ENCODE data around the gene CLCNKB.
A peak's percentile ranks its signal among the peaks of the same experiment; 100 is the strongest.
"Not testable (repeated sequence)": the region's sequence is repeated elsewhere in the genome, so short reads cannot be mapped to it uniquely, and the experiment has no call there.

The CLCNKB gene

DNA sequence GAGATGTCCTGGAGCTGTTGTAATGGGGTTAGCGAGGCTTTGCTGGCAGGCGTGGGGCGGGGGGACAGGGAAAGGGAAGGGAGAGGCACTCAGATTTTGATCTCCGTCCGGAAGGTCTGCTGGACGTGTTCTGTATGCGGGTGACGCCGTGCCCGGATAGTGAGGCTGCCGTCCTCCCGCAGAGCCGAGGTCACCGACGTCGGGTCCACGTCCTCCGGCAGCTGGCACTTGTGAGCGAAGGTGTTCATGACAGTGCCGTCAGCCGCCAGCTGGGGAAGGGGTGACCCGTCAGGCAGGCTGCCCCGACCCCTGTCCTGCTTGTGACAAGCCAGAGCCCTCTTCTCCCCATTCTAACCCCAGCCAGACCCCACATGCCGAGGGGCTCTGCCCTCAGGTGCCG, 28.1 kb upstream of the CLCNKB start:
- DNase-seq (ENCODE audit: low spot score), result no peak

DNA sequence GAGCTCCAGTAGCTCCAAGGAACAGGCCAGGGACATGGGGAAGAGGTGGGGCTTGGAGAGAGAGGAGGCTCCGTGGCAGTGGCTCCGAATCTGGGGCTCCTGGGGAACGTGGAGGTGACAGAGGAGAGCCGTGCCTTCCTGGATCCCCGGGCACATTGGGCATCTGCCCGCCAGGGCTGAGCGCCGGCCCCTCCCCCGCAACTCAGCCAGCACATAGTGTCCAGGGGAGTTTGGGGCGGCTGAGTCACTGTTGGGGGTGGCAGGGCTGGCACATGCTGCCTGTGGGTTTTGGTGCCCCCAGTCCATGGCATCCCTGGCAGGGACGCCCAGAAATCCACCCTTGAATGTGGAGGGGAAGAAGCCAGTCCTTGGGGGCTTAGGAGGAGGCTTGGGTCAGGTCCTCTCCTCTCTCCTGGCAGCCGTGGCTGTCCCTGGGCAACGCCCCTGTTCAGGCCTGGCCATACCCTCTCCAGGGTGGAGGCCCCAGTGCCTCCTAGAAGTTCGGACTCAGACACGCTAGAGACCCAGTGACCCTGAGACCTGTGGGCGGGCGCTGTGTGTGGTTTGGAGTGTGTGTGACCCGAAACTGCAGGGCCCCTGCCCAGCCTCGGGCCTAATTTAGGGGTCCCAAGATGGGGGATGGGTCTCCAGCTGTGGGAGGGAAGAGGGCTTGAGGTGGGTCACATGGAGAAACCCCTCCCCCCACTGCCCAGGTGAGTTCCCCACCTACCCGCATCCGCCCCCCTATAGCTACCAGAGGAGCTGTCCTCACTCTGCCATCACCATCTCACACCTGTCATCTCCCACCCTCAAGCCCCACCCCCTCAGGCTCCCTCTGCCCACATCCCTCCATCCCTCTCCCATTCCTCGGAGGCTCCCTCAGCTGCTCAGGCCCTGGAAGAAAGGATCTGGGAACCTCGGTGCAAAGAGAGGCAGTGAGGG, 27.4 kb upstream of the CLCNKB start:
- no peak for DNase-seq (ENCODE audit: low spot score)

DNA sequence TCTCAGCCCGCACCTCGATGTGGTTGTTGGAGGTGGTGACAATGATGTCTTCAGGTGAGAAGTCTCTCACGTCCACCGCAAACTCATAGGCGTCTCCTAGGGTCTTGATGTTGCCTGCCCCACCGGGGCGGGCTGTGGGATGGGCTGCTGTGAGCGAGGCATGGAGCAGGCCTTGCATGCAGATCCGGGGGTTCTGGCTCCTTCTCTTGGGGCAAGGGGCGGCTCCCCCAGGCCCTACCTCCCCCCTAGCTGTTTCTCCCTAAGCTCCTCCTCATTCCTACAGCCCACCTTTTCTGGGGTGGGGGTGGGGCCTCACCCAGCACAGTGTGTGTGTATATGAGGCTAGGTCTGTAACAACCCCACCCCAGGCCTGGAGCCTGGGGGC, 26.5 kb upstream of the CLCNKB start:
- no peak for DNase-seq (ENCODE audit: low spot score)

GRCh38 chr1:16017461-16018303, 25.9 kb upstream of the CLCNKB start, which contains the start of gene HSPB7:
TSS of gene HSPB7 (minus strand) at chr1:16018043. CDS start at chr1:16017963, 80 bp downstream.
- DNase-seq (ENCODE audit: low spot score), result peak; percentile 80

DNA sequence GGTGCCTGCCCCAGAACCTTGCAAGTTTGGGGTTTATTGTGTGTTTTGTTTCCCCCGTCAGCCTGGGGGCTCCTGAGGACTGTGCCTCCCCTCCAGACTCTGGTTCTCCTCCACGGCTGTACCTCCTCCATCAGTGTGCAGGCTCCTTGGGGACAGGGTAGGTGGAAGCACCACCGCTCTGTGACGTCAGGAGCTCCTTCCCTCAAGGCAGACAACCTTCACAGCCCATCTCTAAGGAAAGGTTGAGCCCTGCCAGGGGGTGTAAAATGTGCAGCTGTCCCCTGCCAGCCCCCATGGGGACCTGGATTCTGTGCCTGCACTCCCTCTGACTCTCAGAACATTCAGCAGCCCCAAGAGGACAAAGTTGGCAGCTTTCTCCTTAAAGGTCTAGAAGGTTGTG, 25.3 kb upstream of the CLCNKB start:
- DNase-seq (ENCODE audit: low spot score), result no peak

- no peak for DNase-seq (ENCODE audit: low spot score)
Measured at GRCh38 chr1:16018749-16019643, 24.6 kb upstream of the CLCNKB start.

DNA sequence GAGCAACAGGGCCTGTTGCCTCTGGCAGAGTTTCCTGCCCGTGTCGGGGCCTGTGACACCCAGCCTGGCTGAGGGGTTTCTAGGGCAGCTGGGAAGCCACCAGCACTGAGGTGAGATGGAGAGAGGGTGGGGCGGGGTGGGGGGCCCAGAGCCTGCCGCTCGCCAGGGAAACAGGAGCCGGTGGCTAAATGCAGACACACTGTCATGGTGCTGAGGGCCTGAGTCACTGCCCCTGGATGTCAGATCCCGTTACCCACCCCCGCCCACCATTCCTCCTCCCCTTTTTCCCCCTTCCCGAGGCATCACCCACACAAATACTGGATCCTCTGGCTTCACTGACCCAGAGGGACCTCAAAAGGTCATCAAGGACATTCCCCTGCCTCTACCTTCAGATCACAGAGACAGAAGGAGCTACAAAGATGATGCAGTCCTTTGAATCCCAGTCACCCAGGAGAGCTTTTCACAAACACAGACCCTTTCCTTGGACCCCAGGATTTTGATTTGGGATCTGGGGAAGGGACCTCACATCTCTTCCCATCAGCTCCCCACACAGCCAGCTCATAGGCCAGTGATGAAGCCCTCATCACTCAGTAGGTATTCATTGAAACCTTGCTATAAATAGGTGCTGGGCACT, 23.8 kb upstream of the CLCNKB start:
- no peak for DNase-seq (ENCODE audit: low spot score)

DNA sequence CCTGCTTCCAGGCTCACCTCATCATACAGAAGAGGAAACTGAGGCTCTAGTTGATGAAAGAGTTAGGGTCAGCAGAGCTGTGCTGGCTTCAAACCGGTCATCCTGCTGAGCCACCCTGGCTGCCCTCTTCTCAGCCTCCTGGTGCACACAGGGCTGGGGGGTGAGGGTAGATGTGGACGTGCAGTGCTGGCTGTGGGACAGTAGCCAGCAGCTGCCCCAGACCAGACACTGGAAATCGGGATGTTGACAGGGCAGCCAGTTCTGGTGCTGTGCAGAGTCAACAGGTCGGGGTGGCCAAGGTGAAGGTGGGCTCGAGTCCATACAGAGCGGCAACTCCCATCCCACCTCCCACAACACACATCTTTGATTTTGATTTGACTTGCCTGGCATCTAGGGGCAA, 23.3 kb upstream of the CLCNKB start:
- DNase-seq (ENCODE audit: low spot score), result no peak

DNA sequence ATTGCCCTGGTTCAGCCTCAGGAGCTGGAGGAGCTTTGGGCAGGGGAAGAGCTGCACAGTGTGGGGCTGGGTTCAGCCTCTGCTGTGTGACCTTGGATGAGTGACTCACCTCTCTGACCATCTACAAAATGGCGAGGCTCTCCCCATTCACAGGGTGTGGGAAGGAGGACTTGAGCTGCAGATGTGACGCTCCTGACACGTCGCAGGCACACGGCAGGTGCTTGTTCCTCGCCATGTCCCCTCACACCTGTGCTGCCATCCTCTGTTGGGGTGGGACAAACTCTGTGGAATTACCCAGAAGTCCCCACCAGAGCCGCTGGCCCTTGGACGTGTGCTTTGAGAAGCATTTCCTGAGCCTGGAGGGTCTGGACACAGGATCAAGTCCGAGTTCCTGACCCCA, 22.7 kb upstream of the CLCNKB start:
- not testable (repeated sequence) for DNase-seq (ENCODE audit: low spot score)

DNA sequence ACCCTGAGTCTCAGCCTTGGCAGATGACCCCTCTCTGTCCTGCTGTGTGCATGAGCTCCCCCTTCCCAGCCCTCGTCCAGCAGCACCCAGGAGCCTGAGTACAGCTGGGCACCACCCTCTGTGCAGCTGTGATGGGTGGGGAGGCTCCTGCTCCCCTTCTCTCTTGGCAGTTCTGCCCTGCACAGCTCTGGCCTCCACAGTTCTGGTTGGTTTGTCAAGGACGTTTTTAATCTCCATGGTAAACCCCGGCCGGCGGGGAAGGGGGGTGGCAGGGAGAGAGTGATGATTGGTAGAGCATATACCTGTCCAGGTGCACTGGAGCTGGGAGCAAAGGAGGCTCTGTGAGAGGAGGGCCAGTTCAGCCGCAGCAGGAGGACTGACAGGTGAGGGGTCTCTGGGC, 21.9 kb upstream of the CLCNKB start, which contains the start of gene CLCNKA:
TSS of gene CLCNKA (plus strand) at position 356 of the 400 bp plus-strand sequence. CDS start 584 bp downstream, outside the sequence.
- DNase-seq (ENCODE audit: low spot score), result no peak

- DNase-seq (ENCODE audit: low spot score), result no peak
Measured at GRCh38 chr1:16022393-16022792, 21.2 kb upstream of the CLCNKB start.

GRCh38 chr1:16023050-16023653, 20.4 kb upstream of the CLCNKB start:
- DNase-seq (ENCODE audit: low spot score), result no peak

DNA sequence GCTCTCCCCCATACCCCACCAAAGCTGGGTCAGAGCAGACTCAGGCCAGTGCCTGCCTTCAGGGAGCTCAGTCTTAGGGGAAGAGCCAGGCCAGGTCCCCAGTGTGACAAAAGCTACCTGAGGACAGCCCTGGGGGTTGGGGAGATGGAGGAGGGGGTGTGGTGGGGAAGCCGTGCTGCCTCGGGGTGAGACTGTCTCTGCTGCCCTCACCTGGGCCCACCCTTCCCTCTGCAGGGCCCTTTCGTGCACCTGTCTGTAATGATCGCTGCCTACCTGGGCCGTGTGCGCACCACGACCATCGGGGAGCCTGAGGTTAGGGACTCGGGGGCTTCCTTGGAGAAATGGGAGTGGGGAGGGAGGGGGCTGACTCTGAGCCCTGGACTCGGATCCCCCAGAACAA, 17.3 kb upstream of the CLCNKB start:
- DNase-seq (ENCODE audit: low spot score), result not testable (repeated sequence)

DNA sequence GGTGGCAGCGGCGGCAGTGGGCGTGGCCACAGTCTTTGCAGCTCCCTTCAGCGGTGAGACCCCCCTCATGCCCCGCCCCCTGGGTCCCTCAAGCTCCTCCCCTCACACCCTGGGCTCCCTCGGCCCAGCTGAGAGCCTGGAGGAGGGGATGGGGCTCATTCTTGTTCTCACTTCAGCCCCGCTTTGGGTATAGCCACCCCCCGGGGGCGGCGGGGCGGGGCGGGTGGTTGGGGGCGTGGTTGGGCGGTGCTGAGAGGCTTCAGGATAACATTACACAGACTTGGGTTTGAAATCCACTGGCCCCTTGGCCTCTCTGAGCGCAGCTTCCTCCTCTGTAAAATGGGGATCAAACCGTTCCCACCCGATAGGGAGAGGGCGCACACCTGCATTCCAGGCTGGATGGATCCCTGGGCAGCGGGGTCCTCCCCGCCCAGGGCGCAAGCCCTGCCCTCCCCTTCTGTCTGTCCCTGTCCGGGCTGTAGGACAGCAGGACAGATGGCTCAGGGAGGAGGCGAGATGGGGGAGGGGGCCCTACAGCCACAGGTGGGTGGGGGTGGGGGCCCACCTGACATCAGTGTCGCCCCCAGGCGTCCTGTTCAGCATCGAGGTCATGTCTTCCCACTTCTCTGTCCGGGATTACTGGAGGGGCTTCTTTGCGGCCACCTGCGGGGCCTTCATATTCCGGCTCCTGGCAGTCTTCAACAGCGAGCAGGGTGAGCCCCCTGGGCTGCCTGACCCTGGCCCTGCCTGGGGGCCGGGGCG, 16.7 kb upstream of the CLCNKB start:
- peak; percentile 88 for DNase-seq (ENCODE audit: low spot score)

DNA sequence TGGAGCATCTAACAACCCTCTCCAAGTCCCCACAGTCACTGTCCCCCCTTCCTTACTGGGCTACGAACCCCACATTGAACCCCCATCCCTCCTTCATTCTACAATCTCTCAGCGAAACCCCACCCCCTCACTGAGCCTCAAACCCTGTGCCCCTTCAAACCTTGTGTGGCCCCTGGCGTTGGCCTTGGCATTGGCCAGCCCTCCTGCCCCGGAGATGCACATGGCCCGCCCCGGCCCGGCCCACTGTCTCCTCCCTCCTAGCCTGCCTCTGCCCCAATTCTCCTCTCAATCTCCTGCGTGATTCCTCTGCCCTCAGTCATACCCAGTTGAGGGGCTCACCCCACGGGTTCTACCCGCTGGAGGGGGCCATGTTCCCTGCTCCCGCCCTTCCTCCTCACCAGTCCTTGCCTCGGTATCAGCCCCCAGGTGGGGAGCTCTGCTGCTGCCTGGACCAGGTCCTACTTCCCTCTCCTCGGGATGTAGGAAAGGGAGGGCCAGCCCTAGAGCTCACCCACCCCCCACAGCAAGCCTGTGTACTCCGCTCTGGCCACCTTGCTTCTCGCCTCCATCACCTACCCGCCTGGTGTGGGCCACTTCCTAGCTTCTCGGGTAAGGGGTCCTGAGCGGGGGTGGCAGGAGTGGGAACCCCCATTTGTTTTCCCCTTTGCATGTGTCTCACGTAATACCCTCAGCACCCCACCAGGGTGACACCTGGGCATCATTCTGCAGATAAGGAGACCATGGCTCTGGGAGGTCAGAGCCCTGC, 15.2 kb upstream of the CLCNKB start:
- DNase-seq (ENCODE audit: low spot score), result no peak

- not testable (repeated sequence) for DNase-seq (ENCODE audit: low spot score)
Measured at GRCh38 chr1:16029003-16029268, 14.6 kb upstream of the CLCNKB start.

DNA sequence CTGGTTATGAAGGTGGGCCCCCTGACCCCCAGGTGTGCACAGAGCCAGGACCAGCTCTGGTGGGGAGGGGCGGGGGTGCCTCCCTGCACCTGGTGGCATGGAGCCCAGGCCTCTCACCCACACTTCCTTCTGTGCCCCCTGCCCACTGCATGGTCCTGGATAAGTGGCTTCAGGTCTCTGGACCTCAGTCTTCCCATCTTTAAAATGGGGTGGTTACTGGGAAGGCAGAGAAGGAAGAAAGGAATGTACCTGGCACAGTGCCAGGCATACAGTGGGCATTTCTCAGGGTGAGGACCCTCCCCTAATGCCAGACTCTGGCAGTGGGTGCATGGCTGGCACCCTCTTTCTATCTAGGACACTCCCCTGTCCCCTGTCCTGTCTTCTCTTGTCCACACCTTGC, 14.3 kb upstream of the CLCNKB start:
- no peak for DNase-seq (ENCODE audit: low spot score)

- no peak for DNase-seq (ENCODE audit: low spot score)
Measured at GRCh38 chr1:16031551-16031950, 12.0 kb upstream of the CLCNKB start.

DNA sequence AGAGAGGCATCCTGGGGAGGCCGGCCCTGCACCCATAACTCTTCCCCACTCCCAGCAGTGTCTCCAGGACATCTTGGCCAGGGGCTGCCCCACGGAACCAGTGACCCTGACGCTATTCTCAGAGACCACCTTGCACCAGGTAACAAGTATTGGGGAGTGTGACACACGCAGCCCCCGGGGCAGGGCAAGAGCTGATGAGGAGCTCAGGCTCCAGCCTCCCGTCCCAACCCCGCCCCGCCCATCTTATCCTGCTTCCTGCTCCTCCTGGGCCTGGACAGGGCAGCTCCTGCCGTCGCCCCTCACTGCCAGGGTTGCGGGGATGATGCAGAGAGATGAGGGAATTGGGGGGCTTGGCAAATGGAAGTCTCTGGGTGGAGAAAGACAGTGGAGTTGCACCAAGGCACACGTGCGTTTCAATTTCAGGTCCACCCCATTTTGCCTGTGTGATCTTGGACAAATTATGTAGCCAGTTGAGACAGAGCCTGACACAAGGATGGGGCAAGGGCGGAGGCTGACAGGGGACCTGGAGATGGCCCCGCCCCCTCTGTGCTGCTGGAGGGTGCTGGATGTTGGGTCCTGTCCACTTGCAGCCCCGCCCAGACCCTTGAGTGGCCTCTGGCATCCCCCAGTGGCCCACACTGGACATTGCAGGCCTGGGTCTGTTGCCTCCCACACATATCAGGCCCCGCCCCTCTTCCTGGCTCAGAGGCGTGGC, 11.0 kb upstream of the CLCNKB start:
- peak; percentile 95 for DNase-seq (ENCODE audit: low spot score)
